Activated CD8-positive, alpha-beta memory T cell treated with anti-CD3 and anti-CD28 coated beads, Interleukin-2, amount 50 U/mL, for 24 hours (primary cell): Measurements from ENCODE around the gene PIK3IP1.
"Not testable (repeated sequence)": the region's sequence is repeated elsewhere in the genome, so short reads cannot be mapped to it uniquely, and the experiment has no call there.

Experiments
- DNase-seq: peaks from one replicate; pipeline ENCODE4 v3.0.0-alpha.2; 2020; ENCODE audit errors: extremely low read depth

PIK3IP1 gene

DNA sequence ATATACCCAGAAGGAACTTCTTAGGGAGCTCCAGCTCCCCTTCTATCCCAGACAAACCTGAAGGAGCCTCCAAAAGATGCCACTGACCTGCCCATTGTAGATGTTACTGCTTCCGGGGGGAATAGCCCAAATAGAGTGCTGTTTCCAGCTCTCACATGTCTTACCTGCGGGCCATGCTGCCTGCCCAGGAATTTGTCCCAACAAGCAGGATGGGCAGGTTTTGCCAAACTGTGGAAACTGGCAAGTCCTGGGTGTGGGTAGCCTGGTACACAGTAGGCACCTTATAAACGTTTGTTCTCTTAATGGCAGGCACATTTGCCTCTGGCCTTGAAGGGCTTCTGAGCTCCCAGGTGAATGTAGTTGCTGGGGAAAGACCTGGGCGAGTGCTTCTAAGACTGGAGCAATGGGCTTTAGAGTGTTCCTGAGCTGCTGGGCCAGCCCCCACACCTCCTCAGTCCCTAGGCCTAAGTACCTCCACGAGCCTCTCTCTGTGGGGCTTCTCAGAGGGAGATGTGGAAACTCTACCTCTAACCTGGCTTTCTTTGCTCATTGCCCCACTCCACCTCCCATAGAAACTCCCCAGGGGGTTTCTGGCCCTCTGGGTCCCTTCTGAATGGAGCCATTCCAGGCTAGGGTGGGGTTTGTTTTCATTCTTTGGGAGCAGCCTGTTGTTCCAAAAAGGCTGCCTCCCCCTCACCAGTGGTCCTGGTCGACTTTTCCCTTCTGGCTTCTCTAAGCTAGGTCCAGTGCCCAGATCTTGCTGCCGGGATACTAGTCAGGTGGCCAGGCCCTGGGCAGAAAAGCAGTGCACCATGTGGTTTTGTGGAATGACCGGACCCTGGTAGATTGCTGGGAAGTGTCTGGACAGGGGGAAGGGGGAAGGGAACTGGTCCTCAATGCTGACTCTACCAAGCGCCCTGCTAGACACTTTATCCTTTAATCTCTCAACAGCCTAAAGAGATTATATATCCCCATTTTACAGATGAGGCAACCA, 43.0 kb downstream of the PIK3IP1 start:
- DNase-seq: no peak

DNA sequence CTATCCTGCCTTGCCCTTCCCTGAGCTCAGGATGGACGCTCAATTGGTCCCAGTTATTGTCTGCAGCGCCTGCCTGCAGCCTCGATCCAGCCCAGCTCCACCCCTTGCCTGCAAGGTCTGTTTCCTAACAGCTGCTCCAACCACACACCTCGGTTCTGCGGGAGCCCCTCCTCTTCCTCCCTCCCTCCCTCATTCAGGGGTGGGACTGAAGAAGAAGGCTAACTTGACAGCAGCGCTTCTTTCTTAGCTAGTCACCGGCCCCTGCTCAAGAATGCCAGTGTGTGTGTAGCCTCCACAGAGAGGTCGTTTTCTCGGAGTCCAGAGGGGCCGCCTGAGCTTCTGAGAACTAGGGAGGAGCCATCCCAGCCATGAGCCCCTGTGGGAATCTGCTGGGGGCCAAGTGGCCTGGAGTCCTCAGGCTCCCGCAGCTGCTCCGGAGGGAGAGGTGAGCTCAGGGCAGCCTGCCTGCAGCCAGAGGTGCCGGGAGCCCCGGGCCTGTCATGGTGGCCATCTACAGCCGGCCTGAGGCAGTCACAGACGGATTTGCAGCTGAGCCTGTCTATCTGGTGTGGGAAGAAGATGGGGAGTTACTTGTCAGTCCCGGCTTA, 44.0 kb downstream of the PIK3IP1 start:
- DNase-seq: peak; percentile 32

DNA sequence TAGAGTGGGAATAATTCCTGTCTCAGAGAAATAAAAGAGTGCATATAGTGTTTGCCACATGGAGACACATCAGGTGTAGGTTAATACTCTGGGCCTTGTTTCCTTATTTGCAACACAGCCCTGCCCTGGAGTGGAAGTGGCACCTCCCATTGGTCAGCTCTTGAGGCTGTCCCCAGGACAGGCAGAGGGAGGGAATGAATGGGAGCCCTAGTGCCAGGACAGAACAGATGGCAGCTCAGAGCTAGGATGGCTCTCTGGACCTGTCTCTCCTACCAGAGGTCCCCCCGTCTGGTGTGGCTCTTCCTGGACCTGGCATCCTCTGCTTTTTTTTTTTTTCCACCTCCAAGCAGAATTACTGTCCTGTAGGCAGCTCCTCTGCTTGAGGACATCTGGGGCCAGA, 44.6 kb downstream of the PIK3IP1 start:
- DNase-seq: no peak

DNA sequence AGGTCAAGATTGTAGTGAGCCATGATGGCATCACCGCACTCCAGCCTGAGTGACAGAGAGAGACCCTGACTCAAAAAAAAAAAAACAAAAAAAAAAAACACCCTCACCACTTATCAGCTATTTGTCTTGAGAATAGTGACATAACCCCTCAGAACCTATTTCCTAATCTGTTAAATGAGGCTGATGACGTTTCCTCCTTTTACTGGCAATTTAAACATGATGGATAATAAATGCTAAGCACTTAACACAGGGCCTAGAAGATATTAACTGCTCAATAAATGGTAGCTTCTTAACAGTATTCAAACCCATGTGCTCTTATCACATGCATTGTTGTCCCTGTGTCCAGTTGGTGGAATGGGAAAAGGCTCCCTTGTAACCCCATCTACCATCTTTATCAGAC, 45.6 kb downstream of the PIK3IP1 start:
- no peak for DNase-seq

DNA sequence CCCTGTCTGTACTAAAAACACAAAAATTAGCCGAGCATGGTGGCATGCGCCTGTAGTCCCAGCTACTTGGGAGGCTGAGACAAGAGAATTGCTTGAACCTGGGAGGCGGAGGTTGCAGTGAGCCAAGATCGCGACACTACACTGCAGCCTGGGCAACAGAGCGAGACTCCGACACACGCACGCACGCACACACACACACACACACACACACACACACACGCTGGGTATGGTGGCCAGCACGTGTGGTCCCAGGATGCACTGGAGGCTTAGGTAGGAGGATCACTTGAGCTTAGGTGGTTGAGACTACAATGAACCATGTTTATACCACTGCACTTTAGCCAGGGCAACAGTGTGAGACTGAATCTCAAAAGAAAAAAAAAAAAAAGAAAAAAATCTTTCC, 46.3 kb downstream of the PIK3IP1 start:
- not testable (repeated sequence) for DNase-seq

DNA sequence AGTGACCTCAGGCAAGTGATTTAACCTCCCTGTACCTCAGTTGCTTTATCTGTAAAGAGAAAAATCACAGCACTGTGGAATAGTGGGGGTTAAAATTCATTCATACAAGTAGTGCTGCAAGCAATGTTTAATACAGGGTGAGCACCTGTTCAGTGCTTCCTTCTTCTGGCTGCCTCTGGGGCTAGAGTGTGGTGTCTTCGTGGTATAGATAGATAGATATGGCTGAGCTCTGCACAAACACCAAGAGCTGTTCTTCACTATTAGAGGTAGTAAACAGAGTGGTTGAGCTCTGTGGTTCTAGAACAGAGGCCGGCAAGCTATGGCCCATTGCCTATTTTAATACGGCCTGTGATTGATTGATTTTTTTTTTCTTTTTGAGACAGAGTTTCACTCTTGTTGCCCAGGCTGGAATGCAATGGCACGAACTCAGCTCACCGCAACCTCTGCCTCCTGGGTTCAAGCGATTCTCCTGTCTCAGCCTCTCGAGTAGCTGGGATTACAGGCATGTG, 47.3 kb downstream of the PIK3IP1 start:
- no peak for DNase-seq

DNA sequence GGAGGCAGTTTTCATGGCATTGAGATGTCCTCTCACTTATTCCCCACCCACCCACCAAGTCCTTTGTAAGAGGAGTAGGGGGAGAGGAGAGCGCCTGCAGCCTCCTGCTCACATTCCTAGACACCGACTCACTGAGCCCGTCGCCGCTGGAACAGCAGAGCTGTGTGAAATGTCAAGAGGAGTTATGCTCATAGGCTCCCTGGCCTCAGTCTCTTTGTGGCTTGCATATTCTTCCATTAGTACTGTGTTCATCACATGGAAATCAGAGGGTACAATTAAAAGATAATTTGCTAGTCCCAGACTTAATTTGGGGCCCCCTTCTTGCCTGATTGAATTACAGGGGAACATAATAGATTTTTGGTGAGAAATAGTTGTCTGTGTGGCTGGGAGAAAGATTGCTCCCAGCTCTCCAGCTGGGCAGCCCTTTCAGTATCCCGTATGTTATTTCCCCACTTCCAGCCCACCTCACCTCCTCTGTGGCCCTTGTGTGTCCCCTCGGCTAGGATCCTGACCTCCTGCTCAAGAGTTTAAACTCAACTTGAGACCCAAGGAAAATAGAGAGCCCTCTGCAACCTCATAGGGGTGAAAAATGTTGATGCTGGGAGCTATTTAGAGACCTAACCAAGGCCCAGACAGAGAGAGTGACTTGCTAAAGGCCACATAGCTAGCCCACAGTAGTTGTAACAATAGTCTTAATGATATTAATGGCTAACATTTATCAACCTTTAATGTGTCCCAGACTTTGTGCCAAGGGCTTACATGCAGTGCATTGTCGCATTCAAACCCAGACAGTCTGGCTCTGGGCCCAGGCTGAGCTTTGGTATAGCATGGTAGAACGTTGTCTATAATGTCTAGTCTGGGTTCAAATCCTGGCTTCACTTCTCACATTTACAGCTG, 48.0 kb downstream of the PIK3IP1 start:
- no peak for DNase-seq

DNA sequence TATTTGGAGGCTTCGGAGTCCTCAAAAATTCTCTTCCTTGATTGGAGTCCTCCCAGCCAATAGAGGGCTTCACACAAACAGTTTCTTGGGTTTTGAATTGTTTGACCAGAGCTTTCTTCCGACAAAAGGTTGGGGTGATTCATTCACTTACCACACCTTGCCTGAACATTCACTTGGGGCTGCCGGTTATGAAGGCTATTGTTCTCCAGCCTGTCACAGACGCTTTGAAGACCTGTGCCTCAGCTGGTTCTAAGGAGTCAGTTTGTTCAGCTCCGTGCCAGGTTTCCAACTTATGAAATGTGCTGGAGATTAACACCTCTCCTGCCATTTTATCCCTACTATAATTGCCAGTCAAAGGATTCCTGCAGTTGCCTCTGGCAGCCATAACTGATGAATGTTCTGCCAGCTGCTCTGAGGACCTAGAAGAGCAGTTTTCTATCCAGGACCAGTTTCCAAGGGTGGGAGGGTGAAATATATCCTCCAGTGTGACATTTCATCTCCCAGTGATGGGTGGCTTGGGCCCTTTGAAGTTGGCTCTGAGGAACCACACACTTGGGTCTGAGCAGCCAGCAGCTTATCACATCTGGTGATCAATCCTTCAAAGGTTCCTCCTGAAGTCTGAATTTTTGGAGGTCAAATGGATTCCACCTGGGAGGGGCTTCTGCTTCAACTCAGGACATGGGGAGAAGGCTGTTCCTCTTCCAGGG, 48.8 kb downstream of the PIK3IP1 start:
- no peak for DNase-seq

DNA sequence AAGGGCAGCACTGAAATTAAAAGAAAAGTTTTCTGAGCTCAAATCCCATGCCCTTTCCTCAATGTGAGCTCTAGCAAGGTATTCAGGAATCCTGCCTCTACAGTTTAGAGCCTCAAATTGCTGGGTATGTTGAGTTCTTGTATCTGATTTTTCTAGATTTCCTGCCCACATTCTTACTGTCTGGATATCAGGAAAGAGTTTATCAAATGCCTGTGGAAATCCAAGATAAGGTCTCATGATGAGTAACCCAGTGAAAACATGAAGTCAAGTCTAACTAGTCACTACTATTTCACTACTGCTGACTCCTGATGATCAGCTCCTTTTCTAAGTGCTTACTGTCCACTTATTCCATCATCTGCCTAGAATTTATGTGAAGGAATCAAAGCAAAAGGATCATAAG, 50.4 kb downstream of the PIK3IP1 start:
- no peak for DNase-seq

DNA sequence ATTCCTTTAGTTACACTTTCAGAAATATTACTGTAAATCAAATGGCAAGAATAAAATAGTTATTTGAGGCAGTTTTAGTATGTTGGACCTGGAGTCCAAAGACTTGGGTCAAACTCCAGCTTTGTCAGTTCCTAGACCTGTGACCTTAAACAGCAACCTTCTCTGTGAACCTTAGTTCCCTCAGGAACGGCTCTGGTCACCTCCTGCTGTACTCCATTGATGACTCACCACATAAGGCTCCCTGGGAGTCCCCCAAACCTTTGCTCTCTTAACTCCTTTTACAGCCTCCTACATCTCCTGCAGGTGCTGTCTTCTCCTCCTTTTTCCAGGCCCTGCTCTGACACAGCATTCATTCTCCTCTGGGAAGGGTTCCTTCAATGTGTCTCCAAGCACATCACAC, 51.1 kb downstream of the PIK3IP1 start:
- no peak for DNase-seq

DNA sequence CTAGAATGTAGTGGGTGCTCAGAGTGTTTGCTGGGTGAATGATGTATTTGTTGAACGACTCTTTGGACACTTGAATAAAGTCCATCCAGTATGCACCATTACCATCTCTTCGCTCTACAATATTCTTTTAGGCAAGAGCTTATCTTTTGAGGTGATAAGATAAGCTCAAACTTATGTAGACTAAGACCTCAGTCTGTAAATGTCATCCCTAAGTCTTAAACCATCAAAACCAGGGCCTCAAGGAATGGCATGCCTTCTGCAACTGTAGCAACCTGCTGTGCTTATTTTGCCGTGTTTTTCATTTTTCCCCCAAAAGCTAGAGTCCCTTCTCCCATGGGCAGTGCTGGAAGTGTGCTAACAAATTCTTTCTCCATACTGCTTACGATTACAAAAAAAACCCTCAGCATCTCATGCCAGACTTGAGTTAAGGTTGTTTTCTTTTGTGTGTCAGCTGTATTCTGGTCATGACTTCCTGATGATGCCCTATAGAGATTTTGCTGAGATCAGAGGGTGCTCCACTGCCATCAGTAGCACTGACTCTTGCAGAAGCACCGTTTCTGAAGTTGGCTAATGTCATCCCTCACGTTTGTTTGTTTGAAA, 52.4 kb downstream of the PIK3IP1 start:
- no peak for DNase-seq

DNA sequence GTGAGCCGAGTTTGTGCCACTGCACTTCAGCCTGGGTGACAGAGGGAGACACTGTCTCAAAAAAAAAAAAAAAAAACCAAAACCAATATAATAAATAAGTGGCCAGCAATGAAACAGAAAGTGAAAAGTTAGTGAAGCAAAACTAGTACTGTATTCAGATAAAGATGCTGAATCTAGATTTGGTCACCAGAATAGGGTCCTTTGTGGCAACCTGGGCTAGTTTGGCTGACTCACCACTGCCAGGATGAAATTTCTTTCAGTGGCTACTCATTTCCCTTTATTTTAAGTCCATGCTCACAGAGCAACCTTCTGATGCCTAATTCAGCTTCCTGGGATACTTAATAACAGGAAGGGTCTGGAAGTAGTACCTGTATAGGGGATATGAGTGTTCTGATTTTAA, 54.2 kb downstream of the PIK3IP1 start:
- no peak for DNase-seq

DNA sequence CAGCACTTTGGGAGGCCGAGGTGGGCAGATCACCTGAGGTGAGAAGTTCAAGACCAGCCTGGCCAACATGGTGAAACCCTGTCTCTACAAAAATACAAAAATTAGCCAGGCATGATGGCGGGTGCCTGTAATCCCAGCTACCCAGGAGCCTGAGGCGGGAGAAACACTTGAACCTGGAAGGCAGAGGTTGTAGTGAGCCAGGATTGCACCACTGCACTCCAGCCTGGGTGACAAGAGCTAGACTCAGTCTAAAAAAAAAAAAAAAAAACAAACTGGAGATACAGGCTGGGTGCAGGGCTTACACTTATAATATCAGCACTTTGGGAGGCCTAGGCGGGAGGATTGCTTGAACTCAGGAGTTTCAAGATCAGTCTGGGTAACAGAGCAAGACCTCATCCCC, 56.2 kb downstream of the PIK3IP1 start:
- not testable (repeated sequence) for DNase-seq

DNA sequence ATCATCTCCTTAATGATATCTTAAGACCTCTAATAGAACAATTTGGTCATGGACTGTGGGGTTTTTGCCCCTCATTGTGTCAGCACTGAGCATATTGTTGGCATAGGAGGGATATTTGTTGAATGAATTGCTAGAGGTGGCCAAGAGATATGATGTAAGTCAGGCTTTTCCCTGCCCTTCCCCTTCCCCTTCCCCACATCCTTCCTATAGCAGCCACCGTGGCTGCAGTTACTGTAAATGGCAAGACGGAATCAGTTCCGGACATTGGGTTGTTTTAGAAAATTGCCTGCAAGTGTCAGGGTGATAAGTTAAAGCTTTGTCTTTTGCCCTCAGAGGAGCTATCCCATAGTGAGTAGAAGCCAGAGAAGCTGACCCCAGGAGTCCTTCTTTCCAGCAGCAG, 57.2 kb downstream of the PIK3IP1 start:
- DNase-seq: no peak

DNA sequence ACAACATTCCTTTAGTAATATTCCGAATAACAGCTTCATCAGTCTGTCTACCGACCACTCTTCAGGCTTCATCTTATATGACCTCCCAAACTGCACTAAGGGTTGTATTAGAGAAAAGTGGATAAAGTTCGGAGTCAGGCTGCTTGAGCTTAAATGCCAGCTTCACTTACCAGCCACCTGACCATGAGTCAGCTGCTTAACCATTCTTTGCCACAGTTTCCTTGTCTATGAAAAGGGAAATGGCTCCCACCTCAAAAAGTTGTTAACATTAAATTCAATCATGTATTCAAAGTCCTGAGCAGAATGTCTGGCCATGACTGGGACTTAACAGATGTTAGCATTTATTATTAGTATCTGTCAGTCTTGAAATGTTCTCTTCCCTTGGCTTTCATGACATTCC, 59.3 kb downstream of the PIK3IP1 start:
- DNase-seq: no peak
